ENCODE results near the gene EMP3.

- TF ChIP-seq GATA2 (IDR thresholded peaks at IDR 0.05; ENCODE audit: low read depth, low read length) (no peak), GATA3 (IDR thresholded peaks at IDR 0.05; ENCODE audit: low read depth, low read length) (no peak)
These were observed 38.7 kb downstream of the EMP3 start, which contains the start of the genes SYNGR4 and TMEM143 for GRCh38 chr19:48363810-48364597.
